Measurements from ENCODE around the gene VPS13C. TPM values are rescaled to one million over a fixed set of nuclear protein-coding genes. Genes with fewer than 3 reads are reported as not detected.

VPS13C gene
- total and polyA plus RNA-seq, 8 donors: 5.4 to 207 (median 89.4) TPM

DNA sequence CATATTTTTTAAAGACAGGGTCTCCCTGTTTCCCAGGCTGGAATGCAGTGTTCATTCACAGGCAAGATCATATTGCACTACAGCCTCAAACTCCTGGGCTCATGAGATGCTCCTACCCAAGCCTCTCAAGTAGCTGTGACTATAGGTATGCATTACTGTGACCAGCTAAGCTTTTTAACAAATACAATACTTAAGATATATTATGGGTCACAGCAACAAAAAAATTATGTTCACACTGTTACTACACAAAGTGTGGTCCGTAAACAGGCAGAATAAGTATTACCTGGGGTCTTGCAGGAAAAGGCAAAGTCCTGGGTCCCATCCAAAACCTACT, 152.5 kb downstream of the VPS13C start:
- no peak overlapping the region for H3K4me3 ChIP-seq
- TF ChIP-seq POLR2AphosphoS5 (IDR thresholded peaks at IDR 0.05) (no peak), POLR2A (IDR thresholded peaks at IDR 0.05) (no peak), EP300 (IDR thresholded peaks at IDR 0.05) (no peak)
- TF ChIP-seq, protein P1, sequence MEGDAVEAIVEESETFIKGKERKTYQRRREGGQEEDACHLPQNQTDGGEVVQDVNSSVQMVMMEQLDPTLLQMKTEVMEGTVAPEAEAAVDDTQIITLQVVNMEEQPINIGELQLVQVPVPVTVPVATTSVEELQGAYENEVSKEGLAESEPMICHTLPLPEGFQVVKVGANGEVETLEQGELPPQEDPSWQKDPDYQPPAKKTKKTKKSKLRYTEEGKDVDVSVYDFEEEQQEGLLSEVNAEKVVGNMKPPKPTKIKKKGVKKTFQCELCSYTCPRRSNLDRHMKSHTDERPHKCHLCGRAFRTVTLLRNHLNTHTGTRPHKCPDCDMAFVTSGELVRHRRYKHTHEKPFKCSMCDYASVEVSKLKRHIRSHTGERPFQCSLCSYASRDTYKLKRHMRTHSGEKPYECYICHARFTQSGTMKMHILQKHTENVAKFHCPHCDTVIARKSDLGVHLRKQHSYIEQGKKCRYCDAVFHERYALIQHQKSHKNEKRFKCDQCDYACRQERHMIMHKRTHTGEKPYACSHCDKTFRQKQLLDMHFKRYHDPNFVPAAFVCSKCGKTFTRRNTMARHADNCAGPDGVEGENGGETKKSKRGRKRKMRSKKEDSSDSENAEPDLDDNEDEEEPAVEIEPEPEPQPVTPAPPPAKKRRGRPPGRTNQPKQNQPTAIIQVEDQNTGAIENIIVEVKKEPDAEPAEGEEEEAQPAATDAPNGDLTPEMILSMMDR (IDR thresholded peaks at IDR 0.05): no peak
- no peaks in the 10 kb centered on the region for H3K27me3 ChIP-seq
- H3K9me3 ChIP-seq: no peaks in the 10 kb centered on the region
- intact Hi-C loops (cut with DNase I; ENCODE audit: low total_unique reads): no loop called here
- H3K36me3 ChIP-seq: peaks cover 10 to 92% (median 81%) of the 10 kb centered on the region in 4 donors
- DNase-seq: no peak
- no peak overlapping the region for H3K27ac ChIP-seq
- peaks cover 0 to 9% (median 6%) of the 10 kb centered on the region in 4 donors for H3K4me1 ChIP-seq
- WGBS, 5 donors: 88 to 100% (median 95%) methylated on average over 1 of the region's 1 CpG

DNA sequence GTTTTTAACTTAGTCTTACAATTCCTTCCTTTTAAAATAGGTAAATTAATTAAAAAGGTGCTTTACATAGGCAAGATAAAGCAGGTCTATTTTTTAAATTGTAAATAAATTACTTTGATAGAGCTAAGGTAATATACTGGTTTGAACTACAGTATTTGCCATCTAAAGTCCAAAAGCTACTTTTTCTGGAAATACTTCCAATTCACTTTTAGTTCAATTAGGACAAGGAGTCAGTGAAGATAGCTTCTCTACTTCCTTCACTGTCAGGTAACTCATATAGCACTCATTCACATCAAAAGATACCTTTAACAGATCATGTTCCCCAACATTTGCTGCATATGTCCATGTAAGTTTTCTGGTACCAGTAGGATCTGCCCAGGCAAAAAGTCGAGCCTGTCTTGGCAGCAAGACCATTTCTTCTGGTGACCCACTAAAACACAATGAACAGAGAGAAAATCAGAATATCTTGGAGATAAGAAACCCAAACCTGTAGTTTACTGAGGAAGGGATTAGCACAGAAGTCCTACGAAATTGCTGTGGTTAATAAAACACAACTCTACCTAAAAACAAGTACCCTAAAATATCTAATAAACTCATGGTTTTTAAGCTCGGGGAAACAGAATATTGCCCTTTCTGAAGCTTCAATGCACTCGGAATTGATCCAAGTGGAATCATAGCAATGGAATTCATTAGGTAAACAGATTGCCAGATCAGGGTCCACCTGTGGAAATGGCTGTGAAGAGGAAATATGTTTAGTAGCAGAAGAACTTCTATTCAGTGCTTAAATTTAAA, 153.1 kb downstream of the VPS13C start:
- DNase-seq: peak in 1 of 2 donors; percentile 3
- Histone ChIP-seq H3K9me3 (no peaks in the 10 kb centered on the region), H3K36me3 (peaks cover 10 to 93% (median 83%) of the 10 kb centered on the region in 4 donors), H3K27ac (no peak overlapping the region), H3K27me3 (no peaks in the 10 kb centered on the region), H3K4me3 (no peak overlapping the region), H3K4me1 (peaks cover 0 to 9% (median 6%) of the 10 kb centered on the region in 4 donors)
- 36 to 60% (median 38%) methylated on average over 4 of the region's 4 CpGs for WGBS, 5 donors
- intact Hi-C loops (cut with DNase I; ENCODE audit: low total_unique reads): no loop called here
- TF ChIP-seq POLR2A (IDR thresholded peaks at IDR 0.05) (no peak), POLR2AphosphoS5 (IDR thresholded peaks at IDR 0.05) (no peak), EP300 (IDR thresholded peaks at IDR 0.05) (no peak)
- TF ChIP-seq, protein P1 (IDR thresholded peaks at IDR 0.05): no peak

DNA sequence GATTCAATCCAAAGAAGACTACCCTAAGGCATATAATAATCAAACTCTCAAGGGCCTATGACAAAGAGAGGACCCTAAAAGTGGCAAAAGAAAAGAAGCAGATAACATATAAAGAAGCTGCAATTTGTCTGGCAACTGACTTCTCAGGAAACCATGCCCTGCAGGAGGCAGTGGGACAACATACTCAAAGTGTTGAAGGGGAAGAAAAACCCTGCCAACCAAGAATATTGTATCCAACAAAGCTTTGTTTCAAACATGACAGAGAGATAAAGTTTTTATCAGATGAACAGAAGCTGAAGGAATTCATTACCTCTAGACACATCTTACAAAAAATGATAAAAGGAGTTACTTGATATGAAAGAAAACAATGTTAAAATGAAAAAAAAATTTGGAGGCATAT, 167.1 kb downstream of the VPS13C start:
- H3K4me3 ChIP-seq: no peak overlapping the region
- TF ChIP-seq EP300 (IDR thresholded peaks at IDR 0.05) (no peak), POLR2A (IDR thresholded peaks at IDR 0.05) (no peak), POLR2AphosphoS5 (IDR thresholded peaks at IDR 0.05) (no peak)
- TF ChIP-seq, protein P1 (IDR thresholded peaks at IDR 0.05): no peak
- intact Hi-C loops (cut with DNase I; ENCODE audit: low total_unique reads): no loop called here
- H3K9me3 ChIP-seq: peaks cover 0 to 29% (median 15%) of the 10 kb centered on the region in 4 donors
- no peak for DNase-seq
- no peaks in the 10 kb centered on the region for H3K27me3 ChIP-seq
- no peak overlapping the region for H3K27ac ChIP-seq
- H3K36me3 ChIP-seq: peaks cover 5 to 89% (median 83%) of the 10 kb centered on the region in 4 donors
- H3K4me1 ChIP-seq: no peaks in the 10 kb centered on the region

DNA sequence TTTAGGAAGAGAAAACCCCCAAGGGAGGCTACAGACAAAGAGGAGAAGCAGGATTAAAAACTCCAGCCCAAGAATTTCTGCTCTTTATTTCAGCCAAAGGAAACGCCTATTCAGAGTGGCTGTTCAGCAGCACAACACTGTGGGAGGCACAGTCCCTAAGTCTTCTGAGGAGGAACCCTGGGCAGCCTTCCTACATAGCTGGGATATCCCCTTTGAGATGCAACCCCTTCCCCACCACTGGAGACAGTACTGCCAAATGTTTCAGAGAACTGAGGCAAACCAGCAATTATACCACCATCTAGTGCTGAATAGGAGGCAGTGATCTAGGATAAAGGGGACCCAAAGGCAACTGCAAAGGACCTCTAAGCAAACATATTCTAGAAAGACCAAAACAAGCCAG, 168.1 kb downstream of the VPS13C start:
- Histone ChIP-seq H3K9me3 (peaks cover 0 to 29% (median 15%) of the 10 kb centered on the region in 4 donors), H3K4me3 (no peak overlapping the region), H3K27me3 (no peaks in the 10 kb centered on the region), H3K36me3 (peaks cover 5 to 89% (median 85%) of the 10 kb centered on the region in 4 donors), H3K4me1 (no peaks in the 10 kb centered on the region), H3K27ac (no peak overlapping the region)
- WGBS, 5 donors: 82 to 100% (median 100%) methylated on average over 1 of the region's 1 CpG
- no peak for DNase-seq
- no peak for TF ChIP-seq POLR2AphosphoS5 (IDR thresholded peaks at IDR 0.05)
- no peak for TF ChIP-seq POLR2A (IDR thresholded peaks at IDR 0.05)
- intact Hi-C loops (cut with DNase I; ENCODE audit: low total_unique reads): no loop called here

DNA sequence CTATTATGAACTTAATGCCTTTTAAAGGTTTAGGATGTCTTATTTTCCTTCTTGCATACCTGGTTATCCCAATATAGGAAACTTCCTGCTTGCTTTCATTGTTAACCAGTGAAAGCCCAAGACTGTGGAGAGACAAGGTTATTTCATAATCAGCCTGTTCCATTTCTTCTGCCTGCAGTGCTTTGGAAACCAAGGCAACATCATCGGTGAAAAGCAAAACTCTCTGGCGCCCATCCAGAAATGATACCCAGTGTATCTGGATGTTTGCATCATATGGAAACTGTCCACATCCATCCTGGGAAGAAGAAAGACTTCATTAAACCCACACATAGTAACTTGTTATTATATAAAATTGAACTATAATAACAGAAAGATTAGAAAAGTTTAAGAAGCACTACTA, 170.1 kb downstream of the VPS13C start:
- 85 to 97% (median 90%) methylated on average over 2 of the region's 2 CpGs for WGBS, 5 donors
- Histone ChIP-seq H3K9me3 (peaks cover 0 to 29% (median 15%) of the 10 kb centered on the region in 4 donors), H3K27ac (no peak overlapping the region), H3K36me3 (peaks cover 5 to 78% (median 71%) of the 10 kb centered on the region in 4 donors), H3K27me3 (no peaks in the 10 kb centered on the region), H3K4me1 (no peaks in the 10 kb centered on the region), H3K4me3 (no peak overlapping the region)
- TF ChIP-seq, protein P1 (IDR thresholded peaks at IDR 0.05): no peak
- no peak for TF ChIP-seq POLR2AphosphoS5 (IDR thresholded peaks at IDR 0.05)
- no peak for TF ChIP-seq EP300 (IDR thresholded peaks at IDR 0.05)
- no peak for TF ChIP-seq POLR2A (IDR thresholded peaks at IDR 0.05)
- intact Hi-C loops (cut with DNase I; ENCODE audit: low total_unique reads): no loop called here
- no peak for DNase-seq

Data from stomach (tissue), 9 donors.